ENCODE results near the gene HOXD9. TPM values are rescaled to one million over a fixed set of nuclear protein-coding genes. Genes with fewer than 3 reads are reported as not detected.

Gene HOXD9
- total RNA-seq, 1 experiment from 2014 or later, result not detected

- peak; percentile 33 for DNase-seq
- Histone ChIP-seq H4K20me1 (ENCODE audit: control insufficient read depth, insufficient read depth, insufficient read length) (no peaks in the 10 kb centered on the region), H3K9ac (ENCODE audit: extremely low read depth, insufficient read length, low read length) (no peak overlapping the region), H3T11ph (ENCODE audit: low read length) (no peak overlapping the region), H3K18ac (ENCODE audit: insufficient read length, low read depth, low read length) (no peak overlapping the region), H3K9me3 (ENCODE audit: control insufficient read depth, low read depth, low read length) (no peaks in the 10 kb centered on the region), H3K79me1 (ENCODE audit: insufficient read depth, low read depth, low read length, poor library complexity, severe bottlenecking) (no peaks in the 10 kb centered on the region), H2BK5ac (ENCODE audit: insufficient read length, low read length) (no peak overlapping the region), H3K4me1 (ENCODE audit: insufficient read depth, low read length) (no peaks in the 10 kb centered on the region), H2BK20ac (ENCODE audit: low read depth, low read length, poor library complexity, severe bottlenecking) (no peak overlapping the region), H3K23me2 (ENCODE audit: insufficient read length, low read depth, low read length, poor library complexity, severe bottlenecking) (no peaks in the 10 kb centered on the region), H3K79me2 (ENCODE audit: insufficient read depth, low read length) (no peaks in the 10 kb centered on the region), H3K4me2 (ENCODE audit: insufficient read depth, insufficient read length, low read length) (no peak overlapping the region), H4K91ac (ENCODE audit: insufficient read length, low read depth, low read length) (no peak overlapping the region), H2AK5ac (ENCODE audit: insufficient read length, low read length) (no peak overlapping the region), H3K56ac (ENCODE audit: insufficient read length, low read depth, low read length) (no peak overlapping the region), H3K23ac (ENCODE audit: insufficient read length, low read depth, low read length) (no peak overlapping the region), H4K8ac (replicated peaks; ENCODE audit: insufficient read length, low read depth, low read length) (no peak overlapping the region), H3K27me3 (ENCODE audit: insufficient read depth, low read length) (peaks cover 98% of the 10 kb centered on the region), H2AFZ (ENCODE audit: low read length) (no peak overlapping the region), H2BK120ac (ENCODE audit: low read depth, low read length, poor library complexity, severe bottlenecking) (no peak overlapping the region), H3K27ac (ENCODE audit: insufficient read length, low read depth, low read length) (no peak overlapping the region), H4K5ac (ENCODE audit: insufficient read length, low read depth, low read length) (no peak overlapping the region), H3K4ac (ENCODE audit: low read depth, low read length) (no peak overlapping the region), H3K14ac (ENCODE audit: insufficient read depth, low read length) (no peak overlapping the region), H2BK15ac (ENCODE audit: low read depth, low read length) (no peak overlapping the region), H2BK12ac (ENCODE audit: insufficient read length, low read depth, low read length) (no peak overlapping the region)
- Mint-ChIP-seq H3K4me1 (peaks cover 0 to 20% of the 10 kb centered on the region in 2 experiments; a peak in 2 of 4 replicates), H3K9me3 (peaks cover 9 to 19% of the 10 kb centered on the region in 2 experiments), H3K36me3 (ENCODE audit: insufficient read depth in 1 of 3, low read depth in 3 of 3) (peaks cover 0 to 3% (median 0%) of the 10 kb centered on the region in 3 experiments; a peak in 2 of 7 replicates), H3K4me3 (no peak overlapping the region; a peak in 1 of 5 replicates), H3K27me3 (ENCODE audit: low read depth) (peaks cover 98% of the 10 kb centered on the region), H3K27ac (peak overlapping the region in 1 of 3 experiments; percentile 80; a peak in 1 of 7 replicates)
- TF ChIP-seq CTCF (conservative IDR thresholded peaks at IDR 0.05), result no peak
- WGBS (ENCODE audit: extremely low coverage, insufficient read length, low lambda C conversion rate), result no CpG with 5 or more reads among the region's 40 CpGs
These were observed 9.9 kb upstream of the HOXD9 start for GRCh38 chr2:176112375-176113302.

Data from H9 (cell line).